Spleen (tissue), 7 donors: ENCODE data around the gene HDAC9.

Source experiments
- POLR2A ChIP-seq, 3 donors: fragments of 450-650 bp; IDR thresholded peaks; one replicate each; pipeline ENCODE4 v1.5.1; 2017; ENCODE audit warnings: antibody characterized with exemption in 3 of 3, mild to moderate bottlenecking in 1 of 3
- POLR2AphosphoS5 ChIP-seq, 3 donors: sonication (generic); formaldehyde crosslinking; IDR thresholded peaks; one replicate each; pipeline ENCODE4 v1.5.1; 2017; ENCODE audit warnings: antibody characterized with exemption in 3 of 3
- TF ChIP-seq, protein P1 (sequence below), 11 experiments: fragments of 200-600 bp in 7 of 11; fragments of 450-650 bp in 4 of 11; sonication (generic) in 4 of 11; IDR thresholded peaks in 8 of 11; conservative IDR thresholded peaks in 3 of 11; 1 replicate in 7 of 11; 2 replicates in 4 of 11; pipeline versions ENCODE4 v1.4.0 to v1.8.0; 2016 to 2021; ENCODE audit warnings: antibody characterized with exemption in 11 of 11, inconsistent platforms in 4 of 11, mild to moderate bottlenecking in 1 of 11
- donor health status: DM: no; HTN: no; CAD: no; lungs with moderate emphysema.
- donor health status: DM: no; HTN: no; CAD: no.
- donor health status: DM: no; HTN: no; CAD: no.

DNA sequence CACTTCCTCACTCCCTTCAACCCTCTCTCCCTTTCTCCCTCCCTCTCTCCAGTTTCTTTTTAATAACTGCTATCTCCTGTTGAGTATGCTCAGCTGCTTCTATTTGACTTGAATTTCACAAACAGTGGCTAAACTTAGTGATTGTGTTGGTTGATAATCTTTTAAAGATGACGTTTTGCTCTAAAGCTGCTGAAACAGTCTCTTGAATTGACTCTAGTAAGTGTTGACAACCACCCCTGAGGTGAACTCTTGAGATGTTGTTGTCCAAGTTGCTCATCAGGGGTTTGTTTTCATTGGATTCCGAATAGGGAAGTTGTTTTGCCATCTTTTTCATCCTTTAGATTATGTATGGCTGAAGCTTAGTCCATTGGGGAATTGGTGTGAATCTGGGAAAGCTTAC, 445.7 kb downstream of the HDAC9 start:
- TF ChIP-seq, protein P1, sequence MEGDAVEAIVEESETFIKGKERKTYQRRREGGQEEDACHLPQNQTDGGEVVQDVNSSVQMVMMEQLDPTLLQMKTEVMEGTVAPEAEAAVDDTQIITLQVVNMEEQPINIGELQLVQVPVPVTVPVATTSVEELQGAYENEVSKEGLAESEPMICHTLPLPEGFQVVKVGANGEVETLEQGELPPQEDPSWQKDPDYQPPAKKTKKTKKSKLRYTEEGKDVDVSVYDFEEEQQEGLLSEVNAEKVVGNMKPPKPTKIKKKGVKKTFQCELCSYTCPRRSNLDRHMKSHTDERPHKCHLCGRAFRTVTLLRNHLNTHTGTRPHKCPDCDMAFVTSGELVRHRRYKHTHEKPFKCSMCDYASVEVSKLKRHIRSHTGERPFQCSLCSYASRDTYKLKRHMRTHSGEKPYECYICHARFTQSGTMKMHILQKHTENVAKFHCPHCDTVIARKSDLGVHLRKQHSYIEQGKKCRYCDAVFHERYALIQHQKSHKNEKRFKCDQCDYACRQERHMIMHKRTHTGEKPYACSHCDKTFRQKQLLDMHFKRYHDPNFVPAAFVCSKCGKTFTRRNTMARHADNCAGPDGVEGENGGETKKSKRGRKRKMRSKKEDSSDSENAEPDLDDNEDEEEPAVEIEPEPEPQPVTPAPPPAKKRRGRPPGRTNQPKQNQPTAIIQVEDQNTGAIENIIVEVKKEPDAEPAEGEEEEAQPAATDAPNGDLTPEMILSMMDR (IDR thresholded peaks at IDR 0.05 in 8 of 11, conservative IDR thresholded peaks at IDR 0.05 in 3 of 11): no peak
- TF ChIP-seq POLR2A (IDR thresholded peaks at IDR 0.05) (no peak), POLR2AphosphoS5 (IDR thresholded peaks at IDR 0.05) (no peak)
